Pancreas (tissue), 10 donors: ENCODE measurements around the gene EBP. TPM values are rescaled to one million over a fixed set of nuclear protein-coding genes. Genes with fewer than 3 reads are reported as not detected.
A peak's percentile ranks its signal among the peaks of the same experiment; 100 is the strongest.

Source experiments
- ATAC-seq, 4 donors: fragments of 200-7000 bp; cut with Tn5 transposase; one replicate each; pipeline versions ENCODE4 v1.8.0 to v1.9.1; 2020; ENCODE audit warnings: mild to moderate bottlenecking in 4 of 4, moderate library complexity in 4 of 4
- DNase-seq, 6 donors: peaks; one replicate each; pipeline ENCODE4 v3.0.0-alpha.2; 2020
- FAIRE-seq: peaks from 2 replicates; lab custom pipeline; 2012; peaks lifted over from hg19 to GRCh38; lab: Jason Lieb, UNC
- H3K27ac ChIP-seq, 4 donors: fragments of 200-600 bp; sonication (generic); 1 replicate in 3 of 4; 2 replicates in 1 of 4; pipeline versions ENCODE4 v1.5.0 to v1.8.0; 2020
- H3K27me3 ChIP-seq, 4 donors: fragments of 200-600 bp; one replicate each; pipeline ENCODE4 v1.8.0; 2021
- H3K36me3 ChIP-seq, 3 donors: fragments of 200-600 bp; sonication (generic) in 1 of 3; one replicate each; pipeline versions ENCODE4 v1.5.0 to v1.8.0; 2020 to 2021
- H3K4me1 ChIP-seq, 3 donors: fragments of 200-600 bp; one replicate each; pipeline ENCODE4 v1.8.0; 2021
- H3K4me3 ChIP-seq, 4 donors: fragments of 200-600 bp; sonication (generic) in 2 of 4; one replicate each; pipeline versions ENCODE4 v1.5.0 to v1.8.0; 2020 to 2021
- H3K9me3 ChIP-seq, 4 donors: fragments of 200-600 bp; one replicate each; pipeline ENCODE4 v1.8.0; 2021
- CTCF ChIP-seq, 4 donors: fragments of 200-600 bp; sonication (generic) in 3 of 4; IDR thresholded peaks; one replicate each; pipeline versions ENCODE4 v1.5.0 to v1.8.0; 2021; ENCODE audit warnings: antibody characterized with exemption in 4 of 4
- WGBS, 2 donors: extraction: QIAGEN DNeasy Blood & Tissue Kit; methylation state at CpG; one replicate each; pipeline ENCODE4 v1.1.7; 2013; 5-methylcytosine and 5-hydroxymethylcytosine counted together
- intact Hi-C, 3 donors: fragments of 100-400 bp; cut with DNase I; formaldehyde crosslinking; loops; one replicate each; pipeline versions ENCODE4 v1.11.1 to v1.14.2; 2022
- polyA plus RNA-seq, 2 donors: library from polyadenylated mRNA; stranded (reverse); fragments of 200-250 nt; gene quantifications; one replicate each; pipeline ENCODE4 v1.2.3, GENCODE V29; 2013
- total RNA-seq, 6 donors: library from RNA; stranded (reverse); fragmentation: NEBNext Ultra II Directional in 4 of 6; extraction: Animal tissue kit (Norgen Biotek cat#: 25700) in 4 of 6; gene quantifications; one replicate each; pipeline versions ENCODE4 v1.2.1 to v1.2.4, GENCODE V29; 2021 to 2023
- donor health status: healthy with polysubstance abuse.
- donor health status: DM: no; HTN: no; CAD: no; lungs with moderate emphysema.
- donor health status: DM: no; HTN: no; CAD: no.
- donor health status: control.
- donor health status: control.
- donor health status: Bipolar disorder and iron deficiency.
- donor health status: DM: yes; HTN: yes; CAD: no.
- donor health status: DM: no; HTN: no; CAD: no.
- donor health status: DM: no; HTN: no; CAD: no.
- donor health status: DM: yes; HTN: yes; CAD: no.

EBP gene
- total and polyA plus RNA-seq, 8 donors: 13.3 to 43.4 (median 20.8) TPM

GRCh38 chrX:48487362-48487798, 34.2 kb upstream of the EBP start:
- Histone ChIP-seq H3K4me1 (no peaks in the 10 kb centered on the region), H3K36me3 (no peaks in the 10 kb centered on the region), H3K9me3 (no peaks in the 10 kb centered on the region), H3K27ac (no peak overlapping the region), H3K4me3 (no peak overlapping the region), H3K27me3 (no peaks in the 10 kb centered on the region)
- FAIRE-seq (no peak), ATAC-seq (peak in 1 of 4 donors; percentile 49), DNase-seq (no peak)
- 78 to 84% methylated on average over 10 of the region's 10 CpGs for WGBS, 2 donors
- intact Hi-C loops: no loop called here
- no peak for TF ChIP-seq CTCF (IDR thresholded peaks at IDR 0.05)

- no peak for FAIRE-seq
Observed at GRCh38 chrX:48488034-48488433, 33.6 kb upstream of the EBP start.

GRCh38 chrX:48489296-48489695, 32.3 kb upstream of the EBP start:
- no peaks in the 10 kb centered on the region for H3K27me3 ChIP-seq
- H3K4me3 ChIP-seq: no peak overlapping the region
- intact Hi-C loops: no loop called here
- 74 to 87% methylated on average over 9 of the region's 9 CpGs for WGBS, 2 donors
- H3K27ac ChIP-seq: no peak overlapping the region
- DNase-seq: no peak
- no peak for FAIRE-seq
- H3K9me3 ChIP-seq: no peaks in the 10 kb centered on the region
- no peaks in the 10 kb centered on the region for H3K36me3 ChIP-seq
- no peak for TF ChIP-seq CTCF (IDR thresholded peaks at IDR 0.05)
- ATAC-seq: no peak
- H3K4me1 ChIP-seq: no peaks in the 10 kb centered on the region

More at GRCh38 chrX:48488034-48488433, 33.6 kb upstream of the EBP start:
- no peaks in the 10 kb centered on the region for H3K36me3 ChIP-seq
- H3K4me1 ChIP-seq: no peaks in the 10 kb centered on the region
- WGBS, 2 donors: 71 to 88% methylated on average over 3 of the region's 3 CpGs
- no peak overlapping the region for H3K27ac ChIP-seq
- no peak for DNase-seq
- H3K27me3 ChIP-seq: no peaks in the 10 kb centered on the region
- no peaks in the 10 kb centered on the region for H3K9me3 ChIP-seq
- ATAC-seq: no peak
- intact Hi-C loops: no loop called here
- H3K4me3 ChIP-seq: no peak overlapping the region
- TF ChIP-seq CTCF (IDR thresholded peaks at IDR 0.05): no peak

GRCh38 chrX:48489892-48490291, 31.7 kb upstream of the EBP start:
- no peak overlapping the region for H3K4me3 ChIP-seq
- no peaks in the 10 kb centered on the region for H3K36me3 ChIP-seq
- no peak overlapping the region for H3K27ac ChIP-seq
- FAIRE-seq: no peak
- H3K4me1 ChIP-seq: no peaks in the 10 kb centered on the region
- 61 to 63% methylated on average over 2 of the region's 2 CpGs for WGBS, 2 donors
- intact Hi-C loops: no loop called here
- DNase-seq: no peak
- TF ChIP-seq CTCF (IDR thresholded peaks at IDR 0.05): no peak
- ATAC-seq: no peak
- H3K27me3 ChIP-seq: no peaks in the 10 kb centered on the region
- no peaks in the 10 kb centered on the region for H3K9me3 ChIP-seq

GRCh38 chrX:48490661-48491060, 30.9 kb upstream of the EBP start:
- no peak for ATAC-seq
- no peak for TF ChIP-seq CTCF (IDR thresholded peaks at IDR 0.05)
- no peaks in the 10 kb centered on the region for H3K9me3 ChIP-seq
- H3K36me3 ChIP-seq: no peaks in the 10 kb centered on the region
- FAIRE-seq: no peak
- H3K4me3 ChIP-seq: no peak overlapping the region
- DNase-seq: no peak
- intact Hi-C loops: no loop called here
- 74 to 79% methylated on average over 8 of the region's 8 CpGs for WGBS, 2 donors
- no peaks in the 10 kb centered on the region for H3K4me1 ChIP-seq
- no peak overlapping the region for H3K27ac ChIP-seq
- no peaks in the 10 kb centered on the region for H3K27me3 ChIP-seq
